KBM-7 (cell line): ENCODE data around the gene WLS.

Experiments
- DNase-seq: peaks from one replicate; pipeline ENCODE4 v3.0.0-alpha.2; 2015
- in situ Hi-C: fragments of 300-500 bp; cut with MboI; formaldehyde crosslinking; loops from 2 replicates; pipeline ENCODE4 v1.14.3; 2020; ENCODE audit warnings: low sequenced_read_pairs, low pct_unique_long_range_greater_than_20kb, mixed read lengths

The WLS gene

DNA sequence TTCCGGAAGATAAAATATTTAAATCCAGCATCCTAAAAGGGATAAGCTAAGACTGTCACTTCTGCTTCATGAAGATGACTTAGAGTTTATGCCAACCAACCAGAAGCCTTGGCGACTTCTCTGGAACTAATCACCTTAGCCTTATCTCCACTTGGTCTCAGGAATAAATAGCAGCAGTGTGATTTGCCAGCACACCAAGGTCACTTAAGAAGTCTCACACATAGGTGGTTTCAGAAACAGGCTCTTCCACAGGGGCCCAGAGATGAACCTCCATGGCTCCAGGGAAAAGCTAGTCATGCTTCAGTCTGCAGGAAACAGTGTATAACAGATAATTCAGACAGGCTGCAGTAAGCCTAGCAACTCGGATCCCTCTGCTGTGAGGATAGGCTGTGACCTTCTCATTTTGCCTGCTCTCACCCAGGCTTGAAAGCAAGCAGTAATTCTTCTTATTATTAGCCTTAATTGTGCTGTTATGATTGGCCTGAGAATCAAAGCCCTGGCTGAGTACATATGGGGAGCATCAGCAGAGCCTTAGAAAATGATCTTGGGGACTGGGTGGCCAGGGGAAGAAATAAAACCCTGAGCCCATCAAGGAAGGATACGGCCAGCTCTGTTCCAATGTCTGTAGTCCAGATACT, 84.7 kb downstream of the WLS start:
- in situ Hi-C loops: no loop called here
- no peak for DNase-seq

DNA sequence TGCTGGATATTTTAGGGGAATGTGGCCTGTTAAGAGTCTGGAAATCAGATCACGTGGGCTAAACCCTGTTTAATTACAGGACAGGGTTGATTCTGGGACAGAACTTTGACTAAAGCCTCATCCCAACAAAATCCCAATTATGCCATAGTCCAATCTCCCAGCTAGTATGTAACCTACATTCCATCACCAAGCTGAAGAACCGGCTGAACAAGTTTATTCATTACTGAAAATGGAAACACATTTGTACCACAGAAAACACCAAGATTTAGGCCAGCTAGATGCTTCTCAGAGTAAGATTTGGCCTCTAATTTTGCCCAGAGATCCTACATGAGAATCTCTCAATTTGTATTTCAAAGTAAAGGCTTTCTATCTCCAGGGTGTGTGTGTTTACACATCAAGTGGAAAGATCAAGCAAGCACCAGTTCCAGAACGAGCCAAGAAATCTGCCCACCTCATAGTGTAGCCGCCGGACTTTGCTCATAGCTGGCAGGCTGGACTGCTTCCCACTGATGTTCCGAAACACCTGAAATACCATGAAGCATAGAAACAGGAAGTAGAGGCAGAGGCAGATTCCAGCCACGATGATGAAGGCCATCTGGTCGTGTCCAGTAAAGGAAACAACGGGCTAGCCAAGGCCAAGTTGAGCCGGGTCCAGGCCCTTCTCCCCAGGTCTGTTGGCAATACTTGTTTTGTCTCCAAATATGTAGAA, 86.8 kb downstream of the WLS start:
- in situ Hi-C loops: no loop called here
- no peak for DNase-seq

DNA sequence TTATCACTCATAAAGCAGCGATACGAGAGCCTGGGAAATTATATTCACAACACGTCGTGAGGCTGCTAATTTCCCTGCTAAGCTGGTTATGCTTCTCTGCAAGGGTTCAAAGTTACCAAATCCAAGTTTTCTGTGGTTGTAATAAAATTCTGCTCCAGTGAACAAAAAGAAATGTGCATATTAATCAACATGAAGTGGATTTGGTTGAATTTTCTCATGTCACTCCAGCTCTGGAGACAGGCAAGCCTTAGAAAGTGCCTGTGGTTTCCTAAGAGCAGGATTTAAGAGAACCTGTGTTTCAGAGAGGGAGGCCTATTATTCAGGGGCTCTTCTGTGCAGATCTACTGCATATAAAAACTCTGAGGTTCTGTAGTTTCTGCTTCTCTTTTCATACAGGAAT, 87.5 kb downstream of the WLS start:
- DNase-seq: no peak
- in situ Hi-C loops: no loop called here

DNA sequence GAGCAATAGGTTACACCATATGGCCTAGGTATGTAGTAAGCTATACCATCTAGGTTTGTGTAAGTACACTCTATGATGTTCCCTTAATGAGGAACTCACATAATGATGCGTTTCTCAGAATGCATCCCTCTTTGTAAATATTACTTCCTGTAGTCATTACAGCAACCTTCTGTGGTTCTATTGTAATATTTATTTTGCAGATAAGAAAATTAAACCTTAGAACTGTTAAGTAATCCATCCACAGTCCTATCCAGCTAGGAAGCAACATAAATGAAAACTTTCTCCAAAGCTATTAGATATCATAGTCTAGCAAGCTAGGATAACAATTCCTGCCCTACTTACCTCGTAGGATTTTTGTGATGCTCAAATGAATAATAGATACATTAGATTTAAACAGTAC, 88.7 kb downstream of the WLS start:
- in situ Hi-C loops: no loop called here

DNA sequence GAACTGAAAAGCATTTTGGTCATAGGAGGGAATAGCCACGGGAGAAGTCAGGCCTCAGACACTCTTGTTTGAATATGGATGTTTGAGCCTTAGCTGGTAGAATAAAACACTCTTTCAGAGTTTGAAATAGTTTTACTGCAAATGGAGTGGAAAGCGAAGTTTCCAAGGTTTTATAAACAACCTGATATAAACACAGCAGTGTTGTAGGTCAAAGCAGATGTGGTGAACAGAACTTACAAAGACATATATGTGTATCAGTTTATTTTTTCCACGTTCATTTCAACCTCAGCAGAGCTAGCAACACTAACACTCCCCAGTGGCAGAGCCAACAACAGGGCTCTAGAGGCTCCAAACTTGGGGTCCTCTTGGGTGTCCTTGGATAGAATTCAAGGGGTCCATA, 89.9 kb downstream of the WLS start:
- DNase-seq: no peak
- in situ Hi-C loops: no loop called here

More for the DNA sequence above, 88.7 kb downstream of the WLS start:
- DNase-seq: no peak

DNA sequence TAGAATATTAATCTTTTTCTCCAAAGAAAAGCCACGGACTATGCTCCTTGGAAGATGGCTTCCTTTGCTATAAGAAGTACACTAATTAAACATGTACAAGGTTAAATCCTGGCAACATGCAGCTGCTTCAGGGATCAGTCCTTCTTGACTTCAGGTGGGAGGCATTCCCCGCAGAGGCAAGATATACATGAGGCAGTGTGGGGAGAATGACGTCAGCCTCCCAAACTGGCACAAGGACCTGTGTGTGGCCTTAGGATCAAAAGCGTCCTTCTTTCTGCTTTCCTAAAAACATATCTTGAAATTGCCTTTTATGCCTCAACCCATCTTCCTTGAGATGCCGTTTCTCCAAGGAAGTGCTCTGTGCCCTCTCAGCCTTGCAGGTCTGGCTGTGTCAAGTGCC, 90.3 kb downstream of the WLS start:
- in situ Hi-C loops: no loop called here
- DNase-seq: no peak

DNA sequence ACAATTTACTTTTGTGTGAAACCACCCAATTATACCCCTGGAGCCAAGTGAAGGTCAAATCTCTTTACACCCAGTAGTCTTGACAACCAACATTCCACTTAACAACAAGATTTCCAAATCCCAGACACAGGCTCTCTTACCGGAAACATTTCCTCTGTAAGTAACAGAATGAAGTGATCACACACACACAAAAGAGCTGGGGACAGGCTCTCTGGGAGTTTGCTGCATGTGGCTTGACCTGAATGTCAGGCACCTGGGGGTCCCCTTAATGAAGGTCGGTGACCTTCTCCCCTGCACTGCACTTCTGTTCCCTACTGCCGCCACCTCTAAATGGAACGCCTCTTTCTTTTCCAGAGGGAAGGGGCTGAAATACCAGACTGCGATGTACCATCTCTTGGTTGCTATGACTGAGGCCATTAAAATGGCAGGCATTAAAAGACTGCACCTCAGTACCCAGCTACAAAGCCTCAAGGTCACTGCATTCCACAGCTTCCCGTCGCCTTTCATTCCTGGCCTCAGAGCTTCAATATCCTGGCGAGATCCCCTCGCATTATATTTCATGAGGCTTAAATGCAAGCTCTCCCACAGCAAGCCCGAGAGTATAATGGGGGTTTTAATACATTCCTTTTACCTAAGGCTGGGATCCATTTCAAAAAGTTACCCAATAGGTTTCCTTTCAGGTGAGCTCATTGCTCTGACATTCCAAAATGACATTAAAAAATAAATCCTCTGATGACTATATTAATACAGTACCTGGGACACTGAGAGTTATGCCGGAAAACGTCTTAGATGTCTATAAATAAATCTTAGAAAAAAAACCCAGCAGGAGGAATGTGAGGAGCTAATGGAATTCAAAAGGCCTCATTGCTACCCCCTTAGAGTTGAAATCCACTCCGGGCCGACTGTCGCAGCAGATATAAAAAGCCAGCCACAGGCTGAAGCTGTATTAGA, 91.0 kb downstream of the WLS start:
- DNase-seq: no peak
- in situ Hi-C loops: no loop called here

DNA sequence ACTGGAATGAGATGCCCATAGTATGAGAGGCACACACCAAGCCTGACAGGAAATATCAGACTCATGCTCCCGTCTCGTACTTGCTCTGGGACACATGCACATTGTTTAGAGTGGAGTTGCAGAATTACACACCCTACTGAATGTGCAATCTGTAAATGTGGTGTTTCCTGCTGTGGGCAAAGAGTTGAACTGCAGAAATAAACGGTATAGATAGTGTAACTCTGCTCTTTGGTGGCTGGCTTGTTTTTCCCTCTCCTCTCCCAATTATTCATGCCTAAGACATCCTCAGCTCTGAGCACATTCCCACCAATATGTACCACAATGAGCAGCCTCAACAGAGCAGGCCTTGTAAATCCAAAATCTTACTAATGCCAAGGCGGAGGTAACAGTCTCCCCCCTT, 91.8 kb downstream of the WLS start:
- no peak for DNase-seq
- in situ Hi-C loops: no loop called here

DNA sequence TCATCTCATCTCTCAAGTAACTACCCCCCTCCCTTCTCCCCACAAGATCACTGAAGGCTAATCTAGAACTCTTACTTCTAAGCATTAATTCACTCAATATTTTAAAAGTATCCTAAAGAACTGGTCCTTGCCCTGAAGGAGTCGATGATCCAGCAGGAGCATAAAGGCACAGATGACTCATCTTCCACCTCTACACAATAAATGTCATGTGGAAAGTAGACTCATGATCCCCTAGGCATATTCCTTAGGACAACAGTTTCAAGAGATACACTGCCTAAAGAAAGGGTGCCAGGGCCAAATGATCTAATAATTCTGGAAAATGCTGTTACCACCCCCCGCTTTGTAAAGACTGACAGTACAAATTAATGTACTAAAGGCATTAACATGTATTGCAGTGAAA, 96.1 kb downstream of the WLS start:
- no peak for DNase-seq
- in situ Hi-C loops: no loop called here

DNA sequence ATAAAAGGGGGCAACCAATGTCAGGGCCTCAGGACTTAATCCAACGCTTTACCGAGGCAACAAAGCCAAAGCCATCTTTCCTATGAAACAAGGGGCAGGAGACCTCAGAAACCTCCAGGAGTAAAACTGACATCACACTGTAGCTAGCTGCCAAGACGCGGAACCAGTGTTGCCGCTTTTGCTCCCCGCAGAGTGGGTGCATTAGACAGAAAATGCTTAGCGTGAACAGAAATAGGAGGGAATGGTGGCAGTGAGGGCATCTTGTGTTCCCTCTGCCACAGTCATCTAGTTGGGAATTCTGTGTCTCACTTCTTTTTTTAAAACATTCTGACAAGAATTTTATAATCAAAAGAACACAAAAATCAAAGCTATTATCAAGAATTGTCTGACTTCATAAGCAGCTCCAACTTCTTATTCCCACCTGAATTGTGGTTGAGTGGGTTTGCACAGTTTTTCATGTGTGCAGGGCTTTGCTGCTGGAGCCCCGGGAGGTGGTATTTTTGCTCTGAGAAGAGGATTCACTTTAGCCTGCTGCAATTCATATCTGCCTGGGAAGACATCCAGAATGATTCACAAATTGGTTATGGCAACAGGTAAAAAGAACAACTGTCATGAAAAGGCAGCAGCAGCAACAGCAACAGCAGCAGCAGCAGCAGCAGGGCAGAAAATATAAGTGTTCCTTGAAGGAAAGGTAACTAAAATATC, 99.7 kb downstream of the WLS start:
- in situ Hi-C loops: no loop called here

DNA sequence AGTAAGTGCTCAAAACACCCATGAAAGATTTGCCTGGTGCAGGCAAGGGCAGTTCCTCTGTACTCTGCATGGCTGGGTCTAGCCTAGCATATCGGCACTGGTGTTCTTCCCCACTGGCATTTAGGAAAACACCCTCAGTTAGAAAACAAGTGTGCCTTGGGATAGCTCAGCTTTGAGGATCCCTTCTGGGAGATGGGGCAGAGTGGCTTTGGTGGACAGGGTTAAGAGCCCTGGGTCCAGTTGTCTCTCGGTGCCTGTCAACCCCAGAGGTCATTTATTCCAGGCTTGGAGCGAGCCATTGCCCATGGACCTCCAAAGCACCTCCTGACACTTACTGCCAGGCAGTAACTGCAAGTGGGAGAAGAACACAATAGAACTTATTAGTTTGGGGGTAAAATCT, 101.1 kb downstream of the WLS start:
- DNase-seq: no peak
- in situ Hi-C loops: no loop called here

More for the DNA sequence above, 99.7 kb downstream of the WLS start:
- DNase-seq: no peak

DNA sequence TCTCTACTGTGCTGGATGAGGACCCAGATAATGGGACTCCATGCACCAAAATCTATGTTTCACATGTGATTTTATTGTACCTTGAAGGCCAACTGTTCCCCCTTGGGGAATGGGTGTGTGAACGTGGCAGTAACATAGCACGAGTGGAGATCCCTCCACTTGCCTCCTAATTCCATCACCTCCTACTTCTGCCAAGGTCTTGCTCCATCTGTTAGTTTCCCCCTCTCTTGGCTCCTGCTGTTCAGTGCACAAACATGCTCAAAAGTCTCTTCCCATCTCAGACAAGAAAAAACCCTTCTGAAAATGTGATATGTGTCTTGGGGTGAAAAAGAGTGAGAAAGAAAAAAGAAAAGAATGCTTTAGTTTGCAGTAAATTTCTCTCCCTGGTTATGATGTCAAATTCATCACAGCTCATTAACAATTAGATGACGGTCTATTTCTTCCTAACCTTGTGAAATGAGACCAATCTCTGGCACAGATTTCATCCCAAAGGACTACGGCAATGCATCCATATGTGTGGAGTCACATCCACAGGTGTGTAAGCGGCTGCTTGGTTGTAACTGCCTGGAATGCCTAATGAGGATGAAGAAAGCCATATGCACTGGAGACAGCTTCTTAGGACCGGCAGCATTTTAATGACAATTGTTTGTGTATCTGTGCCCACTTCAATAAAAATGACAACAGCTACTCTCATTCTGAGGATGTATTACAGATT, 102.6 kb downstream of the WLS start:
- in situ Hi-C loops: no loop called here

DNA sequence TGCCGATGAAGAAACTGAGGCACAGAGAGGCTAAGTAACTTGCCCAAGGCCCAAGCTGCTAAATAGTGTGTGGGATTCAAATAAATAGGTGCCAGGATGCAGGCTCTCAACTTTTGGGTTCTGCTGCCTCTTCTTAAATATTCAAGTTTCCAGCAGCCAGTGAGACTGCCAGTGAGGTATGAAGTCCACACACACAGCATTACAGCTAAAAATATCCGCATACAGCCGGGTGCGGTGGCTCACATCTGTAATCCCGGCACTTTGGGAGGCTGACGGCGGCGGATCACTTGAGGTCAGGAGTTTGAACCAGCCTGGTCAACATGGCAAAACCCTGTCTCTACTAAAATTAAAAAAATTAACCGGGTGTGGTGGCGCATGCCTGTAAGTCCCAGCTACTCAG, 103.5 kb downstream of the WLS start:
- in situ Hi-C loops: no loop called here
- DNase-seq: no peak

More for the DNA sequence above, 102.6 kb downstream of the WLS start:
- no peak for DNase-seq

DNA sequence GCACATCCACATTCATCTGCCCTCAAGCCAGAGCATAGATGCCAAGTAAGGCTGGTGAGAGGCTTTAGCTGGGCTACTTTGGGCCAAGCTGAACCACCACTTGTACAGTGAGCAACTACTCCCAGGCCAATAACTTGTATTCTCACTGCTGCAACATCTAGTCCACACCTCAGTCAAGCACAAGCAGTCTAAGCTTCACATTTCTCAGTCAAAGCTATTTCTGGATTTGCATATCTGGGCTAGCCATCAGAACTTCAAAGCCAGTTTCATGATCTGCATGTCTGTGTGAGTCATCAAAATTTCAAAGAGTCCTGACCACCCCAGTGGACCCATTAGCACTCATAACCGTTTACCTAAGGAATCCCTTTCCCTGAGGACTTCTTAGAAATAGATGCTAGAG, 104.2 kb downstream of the WLS start:
- in situ Hi-C loops: no loop called here
- no peak for DNase-seq

DNA sequence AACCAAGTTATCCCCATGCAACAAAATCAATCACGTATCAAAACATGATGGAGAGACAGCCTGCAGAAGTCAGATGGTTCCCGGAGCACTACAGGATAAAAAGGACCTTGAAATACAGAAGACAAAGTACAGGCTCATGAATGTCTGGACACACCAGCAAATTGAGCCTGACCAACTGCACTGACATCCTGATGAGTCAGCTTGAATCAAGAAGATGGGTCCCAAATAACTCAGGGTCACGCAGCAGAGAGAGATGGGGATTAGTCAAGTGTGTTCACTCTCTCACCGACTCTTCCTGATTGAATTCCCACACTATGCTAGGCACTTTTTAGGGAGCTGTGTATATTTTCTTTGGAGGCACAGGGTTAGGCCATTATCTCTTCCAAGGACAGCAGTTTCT, 110.8 kb downstream of the WLS start:
- in situ Hi-C loops: loop anchor here (25.0 kb wide), 2 partner anchors 216 to 559 kb away; no protein-coding TSS in a partner anchor
- DNase-seq: no peak

DNA sequence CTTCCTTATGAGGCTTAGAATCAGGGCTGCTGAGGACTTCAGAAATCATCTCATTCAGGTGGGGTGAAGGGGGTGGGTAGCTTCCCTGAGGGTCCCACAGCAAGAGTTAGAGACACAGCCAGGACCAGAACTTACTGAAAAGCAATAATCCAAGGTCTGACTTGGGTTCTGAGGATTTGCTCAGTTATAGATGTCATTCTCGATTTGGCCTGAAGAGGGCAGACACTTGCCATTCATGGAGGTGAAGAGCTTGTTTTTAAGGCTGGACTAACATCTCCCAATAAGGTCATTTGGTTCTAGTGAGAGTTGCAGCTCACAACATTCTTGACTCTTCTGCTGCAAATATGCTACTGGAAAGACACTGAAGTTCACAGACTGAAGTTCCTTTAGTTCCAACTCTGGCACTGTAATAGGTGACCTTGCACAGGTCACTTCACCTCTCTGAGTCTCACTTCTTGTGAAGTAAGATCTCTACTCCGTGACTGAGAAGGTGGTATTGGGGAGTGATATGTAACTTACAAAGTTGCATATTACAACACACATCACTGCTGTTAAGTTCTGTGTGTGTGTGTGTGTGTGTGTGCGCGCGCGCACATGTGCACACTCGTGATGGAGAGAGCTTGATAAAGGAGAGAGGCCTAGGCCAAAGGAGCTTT, 112.1 kb downstream of the WLS start:
- in situ Hi-C loops: loop anchor here (25.0 kb wide), 2 partner anchors 217 to 558 kb away; no protein-coding TSS in a partner anchor
- peak; percentile 67 for DNase-seq

DNA sequence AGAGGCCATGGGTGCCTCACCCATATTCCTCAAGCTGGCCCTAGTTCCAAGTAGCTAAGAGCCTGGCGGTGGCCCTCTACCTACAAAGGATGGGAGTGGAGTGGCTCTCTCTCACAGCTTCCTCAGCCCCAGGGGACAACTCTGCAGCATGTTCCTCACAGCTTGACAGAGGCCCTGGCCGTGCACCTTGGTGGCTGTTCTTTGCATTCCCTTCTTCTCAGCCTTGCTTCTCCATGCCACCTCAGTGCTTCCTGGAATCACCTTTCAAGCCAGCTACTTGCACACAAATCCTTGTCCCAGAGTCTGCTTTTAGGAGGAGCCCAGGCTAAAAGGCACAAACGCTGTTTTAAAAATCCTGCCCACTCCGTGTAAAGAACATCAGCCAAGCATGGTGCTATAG, 112.9 kb downstream of the WLS start:
- in situ Hi-C loops: loop anchor here (25.0 kb wide), 2 partner anchors 218 to 557 kb away; no protein-coding TSS in a partner anchor
- DNase-seq: no peak

DNA sequence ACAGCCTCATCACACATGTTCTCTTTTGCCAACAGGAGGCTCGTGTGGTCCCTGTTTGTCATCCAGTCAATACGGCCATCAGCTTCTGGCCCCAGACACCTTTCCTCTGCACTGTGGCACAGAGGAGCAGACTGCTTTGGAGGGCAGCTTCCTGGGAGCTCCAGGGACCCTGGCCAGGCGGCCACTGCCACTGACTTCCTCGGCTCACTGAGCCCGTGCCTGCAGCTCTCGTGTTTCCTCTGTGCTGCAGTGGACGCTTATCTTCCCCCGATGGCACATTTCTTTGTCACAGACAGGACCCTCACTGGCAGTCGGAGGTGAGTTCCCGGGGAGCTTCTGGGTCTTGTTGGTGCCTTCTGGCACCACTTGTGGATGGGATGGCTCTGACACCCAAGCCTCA, 114.9 kb downstream of the WLS start:
- DNase-seq: no peak
- in situ Hi-C loops: loop anchor here (25.0 kb wide), 2 partner anchors 220 to 555 kb away; no protein-coding TSS in a partner anchor
